Measurements from ENCODE around the gene ZFC3H1.

GRCh38 chr12:71665090-71665463 is 1.4 kb upstream of the ZFC3H1 start:
- TF ChIP-seq CTCF (IDR thresholded peaks at IDR 0.05): no peak
- TF ChIP-seq POLR2A (IDR thresholded peaks at IDR 0.05): no peak
- TF ChIP-seq POLR2AphosphoS5 (IDR thresholded peaks at IDR 0.05): no peak

Measured in breast epithelium (tissue), 3 donors.